GM23338 (cell line): ENCODE data around the gene ABCA4. TPM values are rescaled to one million over a fixed set of nuclear protein-coding genes. Genes with fewer than 3 reads are reported as not detected.

ENCODE experiments used
- ATAC-seq: fragments of 200-7000 bp; cut with Tn5 transposase; 3 replicates; pipeline ENCODE4 v1.9.1; 2020
- DNase-seq: peaks from one replicate; pipeline ENCODE4 v3.0.0-alpha.2; 2015; ENCODE audit warnings: low spot score
- H2AFZ ChIP-seq: fragments of 200-600 bp; sonication (generic); 2 replicates; pipeline ENCODE4 v1.8.0; 2016; ENCODE audit warnings: antibody characterized with exemption, mild to moderate bottlenecking, moderate library complexity
- H3F3A ChIP-seq: fragments of 200-600 bp; sonication (generic); replicated peaks from 2 replicates; pipeline ENCODE4 v1.8.0; 2017; ENCODE audit warnings: antibody characterized with exemption, mixed run types, low read depth
- H3K27ac ChIP-seq: fragments of 200-600 bp; sonication (generic); 2 replicates; pipeline ENCODE4 v1.6.1; 2016; ENCODE audit warnings: low read depth
- H3K27me3 ChIP-seq: fragments of 200-600 bp; sonication (generic); 2 replicates; pipeline ENCODE4 v1.8.0; 2016; ENCODE audit warnings: mild to moderate bottlenecking, mixed run types, moderate library complexity; ENCODE audit not compliant: insufficient read depth
- H3K36me3 ChIP-seq: fragments of 200-600 bp; sonication (generic); 2 replicates; pipeline ENCODE4 v1.8.0; 2016; ENCODE audit warnings: mild to moderate bottlenecking; ENCODE audit not compliant: insufficient read depth
- H3K4me1 ChIP-seq: fragments of 200-600 bp; sonication (generic); 2 replicates; pipeline ENCODE4 v1.8.0; 2016; ENCODE audit warnings: mild to moderate bottlenecking, moderate library complexity; ENCODE audit not compliant: insufficient read depth
- H3K4me2 ChIP-seq: fragments of 200-600 bp; sonication (generic); 2 replicates; pipeline ENCODE4 v1.7.1; 2017; ENCODE audit warnings: mixed run types
- H3K4me3 ChIP-seq: fragments of 200-600 bp; sonication (generic); 2 replicates; pipeline ENCODE4 v1.6.1; 2016; ENCODE audit warnings: mixed run types
- H3K79me2 ChIP-seq: fragments of 200-600 bp; sonication (generic); replicated peaks from 2 replicates; pipeline ENCODE4 v1.8.0; 2017; ENCODE audit warnings: mild to moderate bottlenecking; ENCODE audit not compliant: insufficient read depth
- H3K9me2 ChIP-seq: fragments of 200-600 bp; sonication (generic); 2 replicates; pipeline ENCODE4 v1.8.0; 2017; ENCODE audit not compliant: insufficient read depth
- H4K20me1 ChIP-seq: fragments of 200-600 bp; sonication (generic); replicated peaks from 2 replicates; pipeline ENCODE4 v1.8.0; 2017; ENCODE audit warnings: mild to moderate bottlenecking; ENCODE audit not compliant: insufficient read depth
- H3K27ac Mint-ChIP-seq: 2 replicates; pipeline ENCODE4 v1.8.0; 2020; ENCODE audit warnings: inconsistent platforms, mild to moderate bottlenecking, moderate library complexity, mixed read lengths
- H3K27me3 Mint-ChIP-seq: 3 replicates; pipeline ENCODE4 v1.8.0; 2022; ENCODE audit warnings: low read depth, mild to moderate bottlenecking, moderate library complexity, mixed read lengths, inconsistent platforms; ENCODE audit not compliant: insufficient read depth, poor library complexity
- H3K36me3 Mint-ChIP-seq: 3 replicates; pipeline ENCODE4 v1.8.0; 2021; ENCODE audit warnings: low read depth, mild to moderate bottlenecking, inconsistent platforms, moderate library complexity, mixed read lengths
- H3K4me1 Mint-ChIP-seq: 3 replicates; pipeline ENCODE4 v1.8.0; 2020; ENCODE audit warnings: mild to moderate bottlenecking, inconsistent platforms, mixed read lengths
- H3K4me3 Mint-ChIP-seq: 3 replicates; pipeline ENCODE4 v1.8.0; 2021; ENCODE audit warnings: moderate library complexity, mild to moderate bottlenecking, inconsistent platforms, mixed read lengths
- H3K9me3 Mint-ChIP-seq: 3 replicates; pipeline ENCODE4 v1.8.0; 2020; ENCODE audit warnings: moderate library complexity, mild to moderate bottlenecking, inconsistent platforms, mixed read lengths
- CREB1 ChIP-seq: fragments of 250-450 bp; sonication (Bioruptor Pico); IDR thresholded peaks from 2 replicates; pipeline ENCODE4 v1.5.0; 2020; ENCODE audit warnings: low read depth, mild to moderate bottlenecking, moderate library complexity
- CTCF ChIP-seq, 2 experiments: fragments of 200-600 bp in 1 of 2; sonication (generic) in 1 of 2; conservative IDR thresholded peaks; 2 replicates each; pipeline versions ENCODE4 v1.5.1 to v1.6.1; 2016 to 2017; ENCODE audit warnings: antibody characterized with exemption in 2 of 2, low read depth in 2 of 2, mild to moderate bottlenecking in 2 of 2, moderate library complexity in 1 of 2
- ETS1 ChIP-seq: IDR thresholded peaks from 2 replicates; pipeline ENCODE4 v1.6.1; 2016; ENCODE audit warnings: antibody characterized with exemption
- EZH2 ChIP-seq: fragments of 200-600 bp; sonication (generic); IDR thresholded peaks from one replicate; pipeline ENCODE4 v1.8.0; 2017; ENCODE audit warnings: antibody characterized with exemption, mild to moderate bottlenecking, low read depth; ENCODE audit not compliant: unreplicated experiment
- EZH2phosphoT487 ChIP-seq: fragments of 200-600 bp; sonication (generic); IDR thresholded peaks from one replicate; pipeline ENCODE4 v1.8.1; 2018; ENCODE audit warnings: antibody characterized with exemption; ENCODE audit not compliant: unreplicated experiment
- JUNB ChIP-seq: IDR thresholded peaks from one replicate; pipeline ENCODE4 v1.6.1; 2016; ENCODE audit warnings: antibody characterized with exemption; ENCODE audit not compliant: unreplicated experiment
- NANOG ChIP-seq: IDR thresholded peaks from 2 replicates; pipeline ENCODE4 v1.6.1; 2016; ENCODE audit warnings: antibody characterized with exemption, borderline replicate concordance
- POLR2AphosphoS5 ChIP-seq: IDR thresholded peaks from 2 replicates; pipeline ENCODE4 v1.6.1; 2016; ENCODE audit warnings: antibody characterized with exemption, low read depth
- REST ChIP-seq: IDR thresholded peaks from one replicate; pipeline ENCODE4 v1.6.1; 2018; ENCODE audit warnings: antibody characterized with exemption; ENCODE audit not compliant: unreplicated experiment
- STAT1 ChIP-seq: IDR thresholded peaks from one replicate; pipeline ENCODE4 v1.6.1; 2016; ENCODE audit warnings: antibody characterized with exemption; ENCODE audit not compliant: unreplicated experiment
- ZNF114 ChIP-seq: fragments of 250-450 bp; sonication (Bioruptor Pico); IDR thresholded peaks from 2 replicates; pipeline ENCODE4 v1.5.0; 2020; ENCODE audit warnings: mild to moderate bottlenecking, moderate library complexity
- ZNF331 ChIP-seq: fragments of 250-450 bp; sonication (Bioruptor Pico); IDR thresholded peaks from 2 replicates; pipeline ENCODE4 v1.5.0; 2020; ENCODE audit warnings: low read depth, mild to moderate bottlenecking, moderate library complexity
- ZNF462 ChIP-seq: fragments of 250-450 bp; sonication (Bioruptor Pico); IDR thresholded peaks from 2 replicates; pipeline ENCODE4 v1.5.0; 2020; ENCODE audit warnings: mild to moderate bottlenecking, moderate library complexity
- polyA plus RNA-seq: library from polyadenylated mRNA; unstranded; fragments of >200 nt; fragmentation: Nextera tagmentation; extraction: Ambion mirVana; gene quantifications from 2 replicates; pipeline ENCODE4 v1.2.1, GENCODE V29; 2016
- total RNA-seq: library from RNA; depleted of rRNA; stranded (reverse); fragments of >200 nt; shearing (Covaris generic); gene quantifications from 2 replicates; pipeline ENCODE4 v1.2.3, GENCODE V29; 2014

The ABCA4 gene
- total and polyA plus RNA-seq, 2 experiments from 2014 or later: not detected

GRCh38 chr1:94015489-94015817 lies 105.5 kb downstream of the ABCA4 start:
- Mint-ChIP-seq H3K9me3 (no peaks in the 10 kb centered on the region), H3K4me1 (peaks cover 33% of the 10 kb centered on the region), H3K36me3 (no peaks in the 10 kb centered on the region), H3K4me3 (no peak overlapping the region), H3K27ac (no peak overlapping the region), H3K27me3 (peaks cover 32% of the 10 kb centered on the region)
- Histone ChIP-seq H3K9me2 (peaks cover 10% of the 10 kb centered on the region; the same call in 1 of the 2 replicates), H3K27ac (no peak overlapping the region), H2AFZ (no peak overlapping the region), H4K20me1 (no peaks in the 10 kb centered on the region), H3F3A (no peaks in the 10 kb centered on the region), H3K79me2 (no peaks in the 10 kb centered on the region), H3K4me1 (peaks cover 34% of the 10 kb centered on the region), H3K27me3 (peaks cover 25% of the 10 kb centered on the region), H3K4me3 (no peak overlapping the region), H3K4me2 (no peak overlapping the region), H3K36me3 (no peaks in the 10 kb centered on the region)
- no peak for ATAC-seq
- no peak for TF ChIP-seq ETS1
- no peak for TF ChIP-seq JUNB
- no peak for TF ChIP-seq CTCF (conservative IDR thresholded peaks at IDR 0.05; ENCODE audit: low read depth in 2 of 2)
- no peak for TF ChIP-seq NANOG
- TF ChIP-seq EZH2phosphoT487: no peak
- TF ChIP-seq ZNF331 (CRISPR knock-in tag): no peak
- TF ChIP-seq CREB1 (CRISPR knock-in tag): no peak
- TF ChIP-seq EZH2: no peak
- no peak for TF ChIP-seq REST
- no peak for TF ChIP-seq ZNF462
- no peak for TF ChIP-seq POLR2AphosphoS5
- no peak for TF ChIP-seq ZNF114 (CRISPR knock-in tag)
- no peak for TF ChIP-seq STAT1
- DNase-seq: no peak
